ENCODE data around the gene VAMP4.
"Not testable (repeated sequence)": the region's sequence is repeated elsewhere in the genome, so short reads cannot be mapped to it uniquely, and the experiment has no call there.

VAMP4 gene

DNA sequence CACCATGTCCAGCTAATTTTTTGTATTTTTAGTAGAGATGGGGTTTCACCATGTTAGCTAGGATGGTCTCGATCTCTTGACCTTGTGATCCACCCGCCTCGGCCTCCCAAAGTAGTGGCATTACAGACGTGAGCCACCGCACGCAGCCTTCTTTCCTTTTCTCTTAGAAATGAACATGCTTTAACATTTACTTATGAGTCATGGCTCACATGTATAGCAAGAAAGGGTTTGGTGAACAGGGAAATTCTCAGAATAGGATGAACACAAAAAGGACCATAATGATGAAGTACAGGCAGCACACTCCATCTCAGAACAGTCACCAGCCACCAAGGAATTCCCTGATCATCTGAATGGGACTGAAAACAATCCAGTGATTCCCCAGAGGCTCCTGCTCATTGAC lies 9.4 kb upstream of the VAMP4 start:
- no peak for DNase-seq (ENCODE audit: low read depth)

DNA sequence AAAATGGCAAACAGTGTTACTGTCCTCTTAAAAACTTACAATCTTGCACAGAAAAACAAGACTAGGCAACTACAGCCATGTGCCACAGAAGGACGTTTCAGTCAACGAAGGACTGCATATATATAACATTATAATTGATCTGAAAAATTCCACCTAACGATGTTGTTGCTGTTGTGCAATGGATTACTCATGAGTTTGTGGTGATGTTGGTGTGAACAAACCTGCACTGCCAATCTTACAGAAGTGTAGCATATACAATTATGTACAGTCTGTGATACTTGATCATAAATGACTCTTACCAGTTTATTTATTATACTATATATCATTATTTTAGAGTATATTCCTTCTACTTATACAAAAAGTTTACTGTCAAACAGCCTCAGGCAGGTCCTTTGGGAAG lies 6.8 kb upstream of the VAMP4 start:
- DNase-seq (ENCODE audit: low read depth) = no peak

DNA sequence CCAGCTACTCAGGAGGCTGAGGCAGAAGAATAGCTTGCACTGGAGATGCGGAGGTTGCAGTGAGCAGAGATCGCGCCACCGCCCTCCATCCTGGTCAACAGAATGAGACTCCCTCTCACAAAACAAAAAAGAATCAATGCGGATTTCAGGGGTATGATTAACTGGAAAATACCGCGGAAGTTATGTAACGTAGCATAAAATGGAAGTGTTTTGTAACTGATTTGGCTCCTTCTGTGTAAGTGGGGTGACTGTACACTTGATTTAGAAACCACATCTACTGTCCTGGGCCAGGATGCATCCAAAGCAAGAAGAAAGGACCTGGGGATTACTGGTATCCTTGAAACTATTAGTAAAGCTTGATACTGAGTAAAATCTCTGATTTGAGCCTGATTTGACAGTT lies 3.1 kb upstream of the VAMP4 start:
- DNase-seq (ENCODE audit: low read depth) = no peak

DNA sequence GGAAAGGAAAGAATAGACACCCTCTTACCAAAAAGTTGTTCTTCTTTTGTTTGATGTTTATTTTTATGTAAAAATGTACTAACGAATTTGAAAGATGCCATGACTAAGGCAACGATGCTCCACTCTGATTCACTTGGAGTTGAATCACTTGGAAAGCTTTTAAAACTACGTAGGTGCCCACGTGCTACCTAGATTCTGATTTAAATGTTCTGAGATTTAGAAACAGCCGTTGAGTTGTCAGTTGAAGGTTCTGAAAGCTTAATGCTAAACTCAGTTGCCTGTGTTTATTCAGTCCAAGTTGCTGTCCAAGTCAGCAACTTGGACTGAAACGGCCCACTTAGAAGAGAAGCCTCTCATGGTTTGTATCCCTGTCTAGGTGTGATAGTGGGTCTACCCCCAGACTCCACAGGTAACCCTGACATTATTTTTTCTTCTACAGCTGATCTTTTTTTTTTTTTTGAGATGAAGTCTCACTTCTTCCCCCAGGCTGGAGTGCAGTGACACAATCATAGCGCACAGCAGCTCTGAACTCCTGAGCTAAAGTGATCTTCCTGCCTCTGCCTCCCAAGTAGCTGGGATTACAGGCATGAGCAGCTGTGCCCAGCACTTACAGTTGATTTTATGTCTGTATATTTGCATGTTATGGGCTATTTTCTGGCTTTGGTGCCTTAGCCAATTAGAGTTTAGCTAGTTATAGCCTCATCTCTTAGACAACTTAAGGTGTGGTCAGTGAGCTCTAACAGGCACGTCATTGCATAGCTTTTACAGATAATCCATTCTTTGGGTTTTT lies 1.4 kb upstream of the VAMP4 start:
- DNase-seq (ENCODE audit: low read depth) = no peak

DNA sequence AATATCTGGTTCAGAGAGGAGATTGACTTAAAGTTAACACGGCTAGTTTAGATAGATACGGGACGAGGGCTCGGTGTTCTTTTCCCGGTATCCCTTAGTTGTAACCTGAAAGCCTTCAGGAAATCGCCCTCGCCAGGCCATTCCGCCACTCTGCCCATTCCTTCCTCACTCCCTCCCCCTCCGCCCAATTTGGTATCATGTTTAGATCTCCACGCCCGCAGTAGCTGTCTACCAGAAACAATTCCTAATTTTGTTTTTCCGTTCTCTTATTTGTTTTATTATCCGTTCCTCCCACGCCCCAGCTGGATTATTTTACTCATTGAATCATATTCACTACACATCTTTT lies 685 bp upstream of the VAMP4 start:
- no peak for DNase-seq (ENCODE audit: low read depth)

DNA sequence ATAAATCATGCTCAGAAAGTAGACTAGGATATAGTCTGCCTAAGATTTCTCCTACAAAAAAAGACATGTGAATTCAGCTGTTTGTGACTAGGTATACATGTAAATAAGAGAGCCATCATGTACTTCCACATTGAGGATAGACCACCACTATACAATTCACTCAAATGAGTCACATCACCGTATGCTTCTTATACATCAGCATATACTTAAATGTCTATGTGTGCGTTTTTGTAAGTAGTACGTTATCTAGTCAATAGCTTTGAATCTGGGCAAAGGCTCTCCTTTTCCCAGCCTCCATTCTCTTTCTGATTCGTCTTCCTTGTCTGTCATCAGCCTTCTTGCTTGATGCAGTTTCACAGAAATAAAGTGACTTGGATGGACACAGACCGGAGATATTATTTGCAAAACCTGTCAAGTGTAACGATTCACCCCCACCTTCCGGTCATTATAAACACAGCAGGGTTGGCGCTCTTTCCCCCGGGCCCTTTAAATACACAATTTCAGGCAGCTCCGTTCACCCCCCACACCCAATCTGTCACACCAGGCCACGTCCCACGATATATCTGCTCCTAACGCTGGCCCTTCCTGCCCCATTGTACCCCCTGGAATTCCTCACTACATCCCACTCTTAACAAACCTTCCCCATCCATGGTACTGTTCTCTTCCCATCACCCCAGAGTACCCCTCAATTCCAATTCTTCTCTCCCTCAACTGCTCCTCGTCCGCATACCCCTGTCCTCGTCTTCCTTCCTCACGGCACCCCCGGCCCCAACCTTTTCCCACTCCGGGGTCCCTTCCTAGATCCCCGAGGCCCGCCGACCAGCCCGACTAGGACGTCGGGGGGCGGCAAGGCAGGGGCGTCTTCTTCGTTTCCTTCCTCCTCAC lies 636 bp downstream of the VAMP4 start:
- DNase-seq (ENCODE audit: low read depth) = no peak

DNA sequence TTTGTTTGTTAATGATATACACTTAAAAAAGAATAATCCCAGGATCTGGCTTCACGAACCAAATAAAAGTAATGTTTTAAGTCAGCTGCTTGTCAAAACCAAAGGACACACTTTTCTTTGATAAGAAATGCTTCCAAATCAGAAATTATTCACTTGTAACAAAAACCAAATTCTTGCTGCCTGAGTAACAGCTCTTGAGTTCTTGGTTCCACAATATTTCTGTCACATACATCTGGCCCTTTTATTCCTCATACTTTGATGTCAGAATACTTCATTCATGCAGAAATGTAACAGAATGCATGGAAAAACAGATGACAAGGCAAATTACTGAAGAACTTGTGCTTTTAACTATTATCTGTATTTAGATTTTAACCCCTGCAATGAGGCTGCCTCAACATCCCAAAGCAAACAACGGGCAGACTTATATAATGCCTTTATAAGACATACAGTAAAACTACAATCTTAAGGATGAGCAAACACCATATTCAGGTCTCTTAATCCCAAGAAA lies 1.5 kb downstream of the VAMP4 start:
- no peak for DNase-seq (ENCODE audit: low read depth)

DNA sequence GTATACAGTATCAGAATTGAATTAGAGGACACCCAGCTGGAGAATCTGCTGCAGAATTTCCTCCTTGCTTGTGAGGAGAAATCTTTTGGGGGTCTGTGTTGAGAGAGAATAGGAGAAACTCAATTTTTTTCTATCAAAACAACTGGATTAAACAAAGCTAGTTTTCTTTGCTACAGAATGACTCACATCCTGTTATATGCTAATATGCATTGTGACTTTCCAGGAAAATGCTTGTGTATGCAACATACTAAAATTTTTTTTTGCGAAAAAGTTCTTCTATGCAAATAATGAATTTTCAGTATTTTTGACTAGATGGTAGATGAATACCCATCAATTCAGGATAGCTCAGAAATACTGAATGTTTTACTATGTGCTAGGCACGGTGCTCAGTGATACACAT lies 2.2 kb downstream of the VAMP4 start:
- DNase-seq (ENCODE audit: low read depth) = no peak

DNA sequence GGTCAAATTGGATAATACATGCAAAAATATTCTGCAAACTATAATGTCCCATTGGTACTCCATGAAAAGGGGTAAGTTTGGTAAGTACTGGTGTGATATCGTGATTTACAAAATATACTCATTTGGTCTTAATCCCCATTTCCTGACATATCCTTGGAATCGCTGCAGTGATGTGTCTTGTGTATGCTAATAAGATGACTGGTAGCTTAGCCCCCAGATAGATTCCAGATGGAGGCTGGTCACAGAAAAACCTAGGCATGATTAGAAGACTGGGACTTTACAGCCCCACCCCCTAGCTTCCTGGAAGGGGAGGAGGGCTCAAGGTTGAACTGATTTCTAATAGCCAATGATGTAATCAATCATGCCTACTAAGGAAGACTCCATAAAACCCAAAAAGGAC lies 3.0 kb downstream of the VAMP4 start:
- DNase-seq (ENCODE audit: low read depth) = no peak

DNA sequence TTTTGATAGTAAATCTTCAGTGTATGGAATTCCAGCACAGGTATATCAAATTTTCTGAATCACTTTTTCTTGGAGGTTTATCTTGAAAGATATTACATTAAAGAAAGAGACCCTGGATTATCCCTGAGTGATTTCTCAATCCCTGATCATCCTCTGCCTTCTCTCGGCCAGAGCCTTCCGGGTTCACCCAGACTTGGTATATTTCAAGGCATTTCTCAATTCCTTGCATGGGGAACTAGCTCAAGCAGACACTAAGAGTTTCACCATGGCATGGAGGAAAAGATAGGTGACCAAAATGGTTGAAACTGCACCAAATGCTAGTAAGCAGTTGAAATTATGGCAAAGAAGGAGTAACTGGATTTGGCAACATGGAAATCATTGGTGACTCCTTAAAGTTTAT lies 5.7 kb downstream of the VAMP4 start:
- DNase-seq (ENCODE audit: low read depth) = no peak

DNA sequence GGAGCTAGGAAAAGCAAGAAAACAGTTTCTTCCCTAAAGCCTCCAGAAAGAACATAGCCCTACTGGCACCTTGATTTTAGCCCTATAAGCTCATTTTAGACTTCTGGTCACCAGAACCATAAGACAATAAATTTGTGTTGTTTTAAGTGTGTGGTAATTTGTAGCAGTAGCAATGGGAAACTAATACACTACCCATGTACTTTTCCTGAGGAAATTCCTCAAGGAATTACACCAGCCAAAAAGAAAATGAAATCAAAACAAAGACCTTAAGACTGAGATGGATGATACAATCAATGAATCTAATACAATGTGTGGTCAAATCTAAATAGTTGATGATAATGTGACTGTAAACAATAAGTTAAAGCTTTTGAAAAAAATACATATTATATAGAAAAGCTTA lies 11.8 kb downstream of the VAMP4 start:
- DNase-seq (ENCODE audit: low read depth) = no peak

DNA sequence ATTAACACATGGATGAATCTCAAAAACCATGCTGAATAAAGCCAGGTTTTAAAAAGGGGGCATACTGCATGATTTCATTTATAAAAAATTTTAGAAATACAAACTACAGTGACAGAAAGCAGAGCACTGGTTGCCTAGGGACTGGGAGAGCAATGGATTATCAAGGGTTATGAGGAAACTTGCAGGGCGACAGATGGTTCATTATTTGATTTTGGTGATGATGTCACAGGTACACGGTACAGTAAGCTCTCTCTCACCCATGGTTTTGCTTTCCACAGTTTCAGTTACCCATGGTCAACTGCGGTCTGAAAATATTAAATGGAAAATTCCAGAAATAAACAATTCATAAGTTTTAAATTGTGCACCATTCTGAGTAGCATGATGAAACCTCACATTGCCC lies 14.1 kb downstream of the VAMP4 start:
- DNase-seq (ENCODE audit: low read depth) = no peak

DNA sequence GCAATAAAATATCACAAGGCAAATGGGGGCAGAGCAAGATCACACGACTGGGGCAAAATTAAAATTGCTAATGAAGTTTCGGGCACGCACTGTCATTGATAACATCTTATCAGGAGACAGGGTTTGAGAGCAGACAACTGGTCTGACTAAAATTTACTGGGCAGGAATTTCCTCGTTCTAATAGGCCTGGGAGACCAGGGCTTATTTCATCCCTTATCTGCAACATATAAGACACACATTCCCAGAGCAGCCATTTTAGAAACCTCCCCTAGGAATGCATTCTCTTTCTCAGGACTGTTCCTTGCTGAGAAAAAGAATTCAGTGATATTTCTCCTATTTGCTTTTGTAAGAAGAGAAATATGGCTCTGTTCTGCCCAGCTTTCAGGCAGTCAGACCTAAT lies 18.7 kb downstream of the VAMP4 start:
- DNase-seq (ENCODE audit: low read depth) = not testable (repeated sequence)

DNA sequence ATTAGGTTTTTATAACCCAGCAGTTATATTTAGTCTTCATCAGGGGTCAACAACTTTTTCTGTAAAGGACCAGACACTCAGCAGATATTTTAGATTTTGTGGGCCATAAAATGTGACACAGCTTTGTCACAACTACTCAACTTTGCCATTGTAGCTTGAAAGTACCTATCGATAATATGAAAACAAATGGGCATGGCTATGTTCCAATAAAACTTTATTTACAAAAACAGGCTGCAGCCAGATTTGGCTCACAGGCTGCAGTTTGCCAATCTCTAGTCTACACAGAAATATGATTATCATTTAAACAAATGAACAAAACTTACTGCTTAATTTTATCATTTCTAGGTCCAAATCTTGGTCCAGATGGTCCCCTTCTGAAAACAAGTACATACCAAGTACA lies 23.0 kb downstream of the VAMP4 start:
- DNase-seq (ENCODE audit: low read depth) = no peak

DNA sequence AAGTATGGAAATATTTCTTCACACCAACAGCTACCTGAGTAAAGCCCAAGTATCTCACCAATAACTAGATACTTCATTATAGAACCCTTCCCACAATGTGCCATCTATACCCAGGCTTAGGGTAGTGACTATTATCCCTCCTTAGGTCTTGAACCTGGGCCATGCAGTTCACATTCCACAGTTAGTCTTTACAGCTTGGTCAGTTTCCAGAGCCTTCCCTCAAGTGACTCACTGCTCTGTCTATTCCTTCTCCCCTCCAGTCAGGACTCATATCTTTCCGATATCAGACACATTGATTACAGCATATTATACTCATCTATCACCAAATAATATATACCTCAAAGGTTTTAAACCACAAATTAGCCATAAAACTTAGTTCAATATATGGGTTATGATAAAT lies 23.6 kb downstream of the VAMP4 start:
- no peak for DNase-seq (ENCODE audit: low read depth)

DNA sequence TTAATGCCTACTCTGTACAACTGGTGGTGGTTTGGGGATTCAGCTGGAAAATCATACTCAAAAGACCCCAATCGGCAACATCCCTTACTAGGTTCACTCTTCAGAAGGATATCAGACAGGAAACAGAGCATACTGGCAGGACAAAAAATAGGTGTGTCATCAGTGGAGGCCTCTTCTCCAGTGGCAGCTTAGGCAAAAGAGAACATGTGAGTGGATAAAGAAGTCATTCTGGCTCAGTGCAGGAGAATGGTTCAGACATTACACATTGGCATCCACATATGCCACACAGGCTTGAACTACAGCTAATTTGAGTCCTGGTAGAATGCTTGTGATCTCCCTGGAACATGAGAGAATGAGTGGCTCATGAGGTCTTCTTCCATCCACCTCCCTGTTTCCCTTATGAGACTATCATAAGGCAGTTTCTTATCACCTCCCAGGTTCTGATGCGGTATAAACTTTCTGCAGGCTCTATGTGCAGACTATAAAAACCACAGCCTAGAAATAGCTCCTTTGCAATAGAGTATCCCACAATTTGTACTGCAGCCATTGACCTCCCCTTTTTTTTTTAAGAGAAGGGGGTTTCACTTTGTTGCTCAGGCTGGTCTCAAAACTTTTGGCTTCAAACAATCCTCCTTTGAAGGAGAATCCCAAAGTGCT lies 24.7 kb downstream of the VAMP4 start:
- DNase-seq (ENCODE audit: low read depth) = no peak

DNA sequence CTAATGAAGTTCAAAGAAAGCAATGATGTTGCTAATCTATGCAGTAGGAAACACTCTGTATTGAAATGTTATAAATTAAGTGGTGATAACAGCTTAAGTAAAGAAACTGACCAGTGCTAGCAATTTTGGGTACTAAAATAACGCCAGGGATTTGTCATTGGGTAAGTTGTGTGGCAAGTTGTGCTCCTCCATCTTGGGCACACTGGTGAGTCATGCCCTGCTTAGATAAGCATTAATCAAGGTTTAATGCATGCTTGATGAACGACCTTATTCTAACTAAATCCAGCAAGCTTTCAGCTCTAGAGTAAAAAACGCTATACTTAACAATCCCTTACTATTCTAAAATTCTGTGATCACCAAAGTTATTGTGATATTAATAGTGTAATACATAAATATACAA lies 25.2 kb downstream of the VAMP4 start:
- no peak for DNase-seq (ENCODE audit: low read depth)

DNA sequence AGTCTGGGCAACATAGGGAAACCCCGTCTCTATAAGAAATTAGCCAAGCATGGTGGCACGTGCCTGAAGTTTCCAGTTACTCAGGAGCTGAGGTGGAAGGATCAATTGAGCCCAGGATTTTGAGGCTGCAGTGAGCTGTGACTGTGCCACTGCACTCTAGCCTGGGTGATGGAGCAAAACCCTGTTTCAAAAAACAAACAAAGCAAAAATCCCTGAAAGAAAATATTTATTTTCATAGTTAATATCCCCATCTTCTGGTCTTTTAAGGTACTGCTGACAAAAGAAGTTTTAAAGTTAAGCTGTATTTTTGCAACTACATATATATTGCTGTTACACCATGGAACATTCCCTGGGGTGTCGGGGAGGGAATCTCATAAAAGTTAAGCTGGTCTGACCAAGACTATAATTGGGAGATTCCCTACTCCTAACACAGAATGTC lies 26.0 kb downstream of the VAMP4 start:
- DNase-seq (ENCODE audit: low read depth) = no peak

DNA sequence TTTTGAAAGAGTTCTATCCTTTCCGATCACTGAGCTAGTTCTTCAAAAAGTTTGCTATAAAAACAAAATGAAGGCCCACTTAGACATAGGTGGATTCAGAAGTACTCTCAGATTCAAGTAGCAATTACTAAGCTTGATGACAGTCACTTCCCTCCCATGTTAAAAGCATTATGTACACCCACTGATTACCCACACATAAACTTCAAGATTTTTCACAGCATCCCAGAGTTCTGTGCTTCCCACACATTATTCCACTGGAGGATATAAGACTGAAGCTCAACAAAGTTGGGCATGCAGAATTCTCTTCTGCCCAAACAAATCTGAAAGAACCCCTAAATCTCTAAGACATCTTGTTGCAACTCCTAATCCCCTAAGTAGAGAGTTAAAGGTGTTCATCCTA lies 29.5 kb downstream of the VAMP4 start:
- no peak for DNase-seq (ENCODE audit: low read depth)

DNA sequence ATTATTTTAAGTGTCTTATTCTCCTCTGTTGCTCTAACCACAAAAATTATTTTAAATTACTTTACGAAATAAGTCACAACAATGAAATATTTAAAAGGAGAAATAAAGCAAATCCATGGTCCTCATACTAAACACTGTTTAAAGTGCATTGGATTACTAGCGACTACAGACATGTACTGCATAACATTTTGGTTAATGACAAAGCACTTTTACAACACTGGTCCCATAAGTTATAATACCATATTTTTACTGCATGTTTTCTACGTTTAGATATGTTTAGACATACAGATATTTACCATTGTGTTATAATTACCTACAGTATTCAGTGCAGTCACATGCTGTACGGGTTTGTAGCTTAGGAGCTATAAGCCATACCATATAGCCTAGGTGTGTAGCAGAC lies 30.2 kb downstream of the VAMP4 start:
- no peak for DNase-seq (ENCODE audit: low read depth)

DNA sequence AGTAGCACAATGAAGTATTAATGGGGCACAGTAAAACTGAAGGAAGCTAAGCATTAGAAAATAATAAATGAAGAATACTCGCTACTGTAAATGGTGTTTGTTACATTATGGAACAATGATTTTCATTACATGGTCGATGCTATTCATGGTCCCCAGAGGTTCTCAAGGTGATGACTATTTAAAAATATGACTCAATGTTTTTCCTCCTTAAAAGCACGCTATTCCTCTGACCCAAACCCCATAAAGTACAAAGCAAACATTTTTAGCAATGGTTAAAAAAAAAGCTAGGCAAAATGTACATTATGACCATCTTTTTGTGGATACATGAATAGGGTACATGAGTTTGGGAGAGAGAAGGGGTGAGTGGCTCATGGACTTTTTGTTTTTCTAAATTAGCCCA lies 34.3 kb downstream of the VAMP4 start:
- DNase-seq (ENCODE audit: low read depth) = no peak

DNA sequence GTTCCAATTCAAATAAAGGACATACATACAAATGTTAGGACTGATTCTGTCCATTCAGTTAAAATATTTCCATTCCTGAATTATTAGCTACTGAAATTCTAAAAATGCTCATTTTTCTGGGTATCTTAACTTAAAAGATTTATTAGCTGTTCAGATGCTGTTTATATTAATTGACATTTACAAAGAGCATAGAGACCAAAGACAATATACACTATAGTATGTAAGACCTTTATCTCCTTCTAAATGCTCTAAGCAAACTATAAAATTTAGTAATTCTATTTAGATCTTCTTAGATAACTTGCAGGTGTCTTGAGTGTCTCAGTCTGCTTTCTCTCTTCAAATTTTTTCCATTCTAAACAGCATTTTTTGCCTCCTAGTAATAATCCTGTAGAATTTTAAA lies 39.3 kb downstream of the VAMP4 start:
- DNase-seq (ENCODE audit: low read depth) = no peak

DNA sequence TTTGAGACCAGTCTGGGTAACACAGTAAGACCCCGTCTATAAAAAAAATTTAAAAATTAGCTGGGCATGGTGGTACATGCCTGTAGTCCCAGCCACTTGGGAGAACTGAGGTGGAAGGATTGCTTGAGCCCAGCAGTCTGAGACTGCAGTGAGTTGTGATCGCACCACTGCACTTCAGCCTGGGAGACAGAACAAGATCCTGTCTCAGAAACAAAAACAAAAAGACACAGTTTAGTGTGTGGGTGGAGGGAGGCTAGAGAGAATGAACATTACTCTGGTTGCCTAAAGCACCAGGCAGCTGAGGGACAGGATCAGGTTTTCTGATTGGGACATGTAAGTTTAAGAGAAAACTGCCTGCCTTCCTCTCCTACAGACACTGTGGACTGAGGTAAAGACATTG lies 42.3 kb downstream of the VAMP4 start:
- no peak for DNase-seq (ENCODE audit: low read depth)

Measured in activated T-helper 1 cell treated with Interleukin-2 at 50 U/mL for 16 hours (primary cell).